Raji (cell line): ENCODE measurements around the gene TMEM31.

ENCODE experiments used
- POLR2A ChIP-seq: IDR thresholded peaks from 2 replicates; pipeline ENCODE4 v1.6.1; 2011; ENCODE audit warnings: low read depth, low read length, control low read depth; ENCODE audit not compliant: insufficient read depth

TMEM31 gene, protein sequence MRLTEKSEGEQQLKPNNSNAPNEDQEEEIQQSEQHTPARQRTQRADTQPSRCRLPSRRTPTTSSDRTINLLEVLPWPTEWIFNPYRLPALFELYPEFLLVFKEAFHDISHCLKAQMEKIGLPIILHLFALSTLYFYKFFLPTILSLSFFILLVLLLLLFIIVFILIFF

DNA sequence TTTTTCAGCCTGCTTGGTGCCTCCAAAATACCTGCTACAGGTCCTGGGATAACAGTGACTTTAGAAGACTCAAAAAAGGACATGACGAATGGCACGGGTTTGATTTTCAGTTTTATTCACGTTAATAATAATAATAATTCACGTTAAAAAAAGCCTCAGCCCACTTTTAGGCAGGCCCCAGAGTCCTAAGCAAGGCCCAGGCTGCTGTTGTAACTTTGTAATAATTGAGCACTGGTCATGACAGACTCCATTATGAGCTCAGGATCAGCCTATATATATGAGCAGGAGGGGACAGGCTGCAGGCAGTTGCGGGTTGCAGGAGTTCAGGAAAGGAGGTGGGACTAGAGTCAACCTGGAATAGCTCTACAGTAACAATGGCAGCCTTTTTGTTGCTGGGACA is at the start of gene TMEM31:
Gene TMEM31 (plus strand): TSS at position 301 of the 400 bp plus-strand sequence. CDS start 1,350 bp downstream, outside the sequence.
- no peak for TF ChIP-seq POLR2A

DNA sequence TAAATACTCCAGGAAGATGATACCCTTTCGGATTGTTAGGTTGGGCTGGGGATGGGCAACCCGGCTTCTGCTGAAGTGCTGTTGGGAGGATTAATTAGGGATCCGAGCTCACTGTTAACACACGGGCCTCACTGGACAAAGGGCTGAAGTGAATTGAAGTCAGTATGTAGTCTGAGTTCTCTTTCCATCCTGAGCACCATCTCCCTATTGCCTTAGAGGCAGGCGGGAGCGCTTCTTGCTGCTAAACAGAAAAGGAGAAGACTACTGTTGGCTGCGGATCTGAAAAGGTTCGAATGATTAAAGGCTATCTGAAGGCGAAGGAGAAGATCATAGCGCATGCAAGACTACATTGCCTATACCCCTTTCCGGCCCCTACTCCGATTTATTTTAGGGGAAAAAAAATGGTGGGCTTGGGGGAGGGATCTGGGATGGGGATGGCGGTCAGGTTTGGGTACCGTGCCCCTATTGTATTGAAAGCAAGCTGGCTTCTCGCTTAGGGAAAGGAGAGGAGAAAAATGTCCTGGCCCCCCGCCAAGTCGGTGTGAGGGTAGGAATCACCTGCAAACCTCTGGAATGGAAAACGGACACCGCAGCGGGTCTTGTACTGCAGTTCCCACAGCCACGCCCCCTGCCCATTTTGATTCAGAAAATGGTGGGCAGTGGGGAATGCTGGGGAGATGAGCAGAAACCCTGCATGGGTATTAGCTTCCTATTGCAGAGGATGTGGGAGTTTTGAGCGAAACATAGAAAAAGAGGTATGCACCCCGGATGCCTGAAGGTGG is 46.5 kb upstream of the TMEM31 start:
- no peak for TF ChIP-seq POLR2A

DNA sequence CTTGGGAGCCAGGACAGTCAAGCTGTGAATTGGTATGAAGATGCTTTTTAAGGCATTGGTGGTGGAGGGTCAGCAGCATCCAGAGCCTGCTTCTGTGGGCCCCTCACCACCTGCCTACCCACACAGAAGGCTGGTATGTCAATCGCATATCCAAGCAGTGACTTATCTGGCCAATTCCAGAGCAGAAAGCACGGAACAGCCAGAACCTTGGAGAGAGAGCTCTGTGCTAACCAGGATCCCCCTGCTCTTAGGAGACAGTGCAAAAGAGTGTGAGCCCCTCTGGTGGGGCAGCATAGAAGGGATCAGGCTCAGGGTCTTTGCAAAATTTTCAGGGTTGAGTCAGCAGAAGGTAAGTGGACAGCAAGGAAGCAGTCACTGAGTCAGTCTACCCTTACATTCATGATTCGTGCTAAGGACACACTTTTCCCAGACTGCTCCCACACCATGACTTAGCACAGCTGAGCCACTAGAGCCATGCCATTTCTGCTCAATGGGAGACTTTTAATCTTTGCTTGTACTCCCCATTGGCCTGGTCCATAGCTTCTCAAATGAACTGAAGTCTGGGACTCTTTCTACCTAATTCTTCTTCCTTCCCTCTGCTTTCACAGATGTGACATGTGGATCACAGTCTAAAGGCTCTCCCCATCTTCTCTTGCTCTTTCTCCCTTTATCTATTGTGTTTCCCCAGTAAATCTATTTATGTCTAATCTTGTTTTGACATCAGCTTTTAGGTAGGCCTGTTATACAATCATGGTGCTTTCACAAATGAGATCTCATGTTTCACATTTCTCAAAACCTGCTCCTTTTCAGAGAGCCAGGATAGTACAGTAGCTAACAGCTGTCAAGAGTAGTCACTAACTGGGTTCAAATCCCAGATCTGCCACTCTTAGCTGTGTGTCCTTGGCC is 44.3 kb upstream of the TMEM31 start:
- TF ChIP-seq POLR2A: no peak

- TF ChIP-seq POLR2A: no peak
Measured at GRCh38 chrX:103669745-103670144, 41.0 kb upstream of the TMEM31 start.

- TF ChIP-seq POLR2A: no peak
Measured at GRCh38 chrX:103674531-103675454, 35.9 kb upstream of the TMEM31 start.

DNA sequence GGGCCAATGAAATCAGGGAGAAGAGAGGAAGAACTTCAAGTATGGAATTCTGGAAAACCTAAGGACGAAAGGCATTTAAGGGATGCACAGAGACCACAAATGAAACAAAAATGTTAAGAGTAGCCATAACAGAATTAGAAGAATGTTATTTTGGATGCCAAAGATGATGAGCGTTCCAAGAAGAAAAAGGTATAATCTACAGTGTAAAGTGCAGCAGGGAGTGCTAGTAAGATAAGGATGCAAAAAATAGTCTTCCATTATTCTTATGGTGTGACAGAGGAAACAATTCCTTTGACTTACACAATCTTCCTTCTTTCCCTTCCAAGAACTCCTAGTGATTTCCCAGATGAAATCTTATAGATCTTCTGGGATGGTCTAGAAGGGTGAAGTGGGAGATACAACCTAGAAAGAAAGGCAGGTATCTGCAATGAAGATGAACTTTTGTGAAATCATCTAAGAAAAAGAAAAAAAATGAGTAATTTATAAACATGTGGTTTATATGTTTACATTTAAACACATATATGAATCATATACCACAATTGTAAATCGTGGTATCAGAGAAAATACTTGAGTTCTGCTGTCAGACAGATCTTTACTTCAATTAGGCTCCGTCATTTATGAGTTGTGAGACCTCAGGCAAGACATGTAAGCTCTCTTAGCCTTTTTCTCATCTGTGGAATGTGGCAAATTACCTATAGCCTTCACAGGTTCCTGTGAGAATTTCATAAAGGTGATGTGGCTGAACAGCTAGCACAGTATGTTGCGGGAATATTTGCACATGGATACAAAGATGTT is 32.3 kb upstream of the TMEM31 start:
- TF ChIP-seq POLR2A: no peak

DNA sequence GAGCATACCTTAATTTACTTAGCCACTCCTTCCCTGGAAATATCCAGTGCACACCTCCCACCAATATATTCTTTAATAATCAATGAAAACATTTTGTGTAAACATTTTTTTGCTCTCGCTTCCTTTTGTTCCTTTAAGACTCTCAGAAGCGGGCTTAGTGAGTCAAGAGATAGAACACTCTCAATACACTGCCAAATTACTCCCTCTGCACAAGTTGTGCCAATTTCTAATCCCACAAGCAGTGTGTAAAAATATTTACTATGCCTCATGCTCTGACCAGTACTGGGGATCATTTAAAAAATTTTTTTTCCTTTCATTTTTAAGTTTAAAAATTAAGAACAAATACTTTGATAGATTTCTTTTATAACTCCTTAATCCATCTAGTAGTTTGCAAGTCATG is 29.3 kb upstream of the TMEM31 start:
- TF ChIP-seq POLR2A: no peak

GRCh38 chrX:103685396-103685795 is 25.3 kb upstream of the TMEM31 start:
- TF ChIP-seq POLR2A: no peak

- TF ChIP-seq POLR2A: peak; percentile 82
Measured at GRCh38 chrX:103686199-103687072, 24.3 kb upstream of the TMEM31 start, which contains the start of gene MORF4L2. TSS of gene MORF4L2 (minus strand) at chrX:103686699. CDS start at chrX:103677027, 9,672 bp downstream.

DNA sequence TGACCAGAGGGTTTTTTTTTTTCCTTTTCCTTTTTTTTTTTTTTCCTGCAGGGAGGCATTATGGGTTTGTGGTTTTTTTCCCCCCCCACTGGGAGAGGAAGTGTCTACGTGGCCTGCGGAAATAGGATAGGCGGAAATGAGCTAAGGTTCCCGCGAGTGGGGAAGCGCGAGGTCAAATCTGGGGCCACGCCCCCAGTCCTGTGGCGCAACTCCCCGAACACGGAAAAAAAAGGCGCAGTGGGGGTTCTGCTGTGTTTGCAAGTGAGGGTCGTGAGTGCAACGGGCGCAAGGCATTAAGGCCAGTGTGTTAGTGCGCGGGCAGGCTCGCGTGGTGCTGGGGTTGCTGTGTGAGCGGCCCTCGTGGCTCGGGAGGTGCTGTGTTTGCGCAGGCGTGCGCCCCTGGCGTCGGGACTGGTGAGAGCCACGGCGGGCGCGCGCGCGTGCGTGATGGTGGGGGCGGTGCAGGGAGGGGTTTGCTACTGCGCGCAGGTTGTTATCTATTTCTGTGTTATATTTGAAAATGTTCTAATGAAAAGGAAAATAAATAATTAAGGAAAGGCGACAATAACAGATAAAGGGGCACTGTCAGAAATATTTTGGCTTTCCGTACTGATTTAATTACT is 23.5 kb upstream of the TMEM31 start:
- peak; percentile 62 for TF ChIP-seq POLR2A

DNA sequence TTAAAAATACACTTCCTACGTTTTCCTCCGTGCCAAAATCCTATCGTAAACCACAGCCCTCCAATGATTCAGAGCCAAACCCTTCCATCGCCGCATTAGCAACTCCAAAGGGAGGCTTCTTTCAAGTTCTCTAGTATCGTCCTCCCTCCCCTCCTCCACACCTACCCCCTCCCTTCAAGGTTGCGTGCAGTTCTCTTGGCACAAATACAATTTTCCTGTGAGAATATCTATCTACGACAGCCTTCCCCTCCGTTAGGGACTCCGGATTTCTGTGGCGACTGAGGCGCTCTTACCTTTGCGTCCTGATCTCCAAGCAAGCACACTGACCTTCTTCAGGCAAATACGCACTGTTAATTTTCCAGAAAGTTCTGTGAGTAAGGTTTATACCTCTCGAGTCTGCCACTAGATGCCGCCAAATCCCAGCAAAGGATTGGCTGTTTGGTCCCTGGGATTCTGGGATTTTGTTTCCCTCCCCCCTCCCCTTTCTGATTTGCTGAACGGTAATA is 23.0 kb upstream of the TMEM31 start:
- TF ChIP-seq POLR2A: no peak

- TF ChIP-seq POLR2A: no peak
Measured at GRCh38 chrX:103688946-103689345, 21.8 kb upstream of the TMEM31 start.
